OCI-LY7 (cell line): ENCODE measurements around the gene PRKAA1. TPM values are rescaled to one million over a fixed set of nuclear protein-coding genes. Genes with fewer than 3 reads are reported as not detected.

ENCODE experiments used
- BruUV-seq: library from RNA; stranded (reverse); fragments of 400-500 nt; replicated peaks from 2 replicates; lab custom pipeline; 2021; lab: Mats Ljungman, UMichigan
- CTCF ChIA-PET: fragments of 300-600 bp; sonication (Branson Sonifier 250); formaldehyde crosslinking; loops from one replicate; lab custom pipeline; 2022; ENCODE audit warnings: antibody characterized with exemption; ENCODE audit not compliant: unreplicated experiment; lab: Charles Lee
- POLR2A ChIA-PET: fragments of 300-600 bp; sonication (Branson Sonifier 250); formaldehyde crosslinking; loops from one replicate; lab custom pipeline; 2022; ENCODE audit warnings: antibody characterized with exemption; lab: Charles Lee
- DNase-seq: peaks from one replicate; pipeline ENCODE4 v3.0.0-alpha.2; 2015; ENCODE audit warnings: low spot score
- H2AFZ ChIP-seq: fragments of 200-600 bp; sonication (generic), shearing (Covaris generic); 2 replicates; pipeline ENCODE4 v1.6.1; 2014; ENCODE audit warnings: mild to moderate bottlenecking, antibody characterized with exemption, low read length, moderate library complexity
- H3K27ac ChIP-seq: fragments of 200-600 bp; sonication (generic); 2 replicates; pipeline ENCODE4 v1.5.1; 2014; ENCODE audit warnings: mixed run types, low read depth, mild to moderate bottlenecking, moderate library complexity, low read length, inconsistent platforms; ENCODE audit not compliant: poor library complexity, severe bottlenecking
- H3K36me3 ChIP-seq: fragments of 200-600 bp; sonication (generic); 2 replicates; pipeline ENCODE4 v1.6.1; 2014; ENCODE audit warnings: mild to moderate bottlenecking, antibody characterized with exemption, low read length, moderate library complexity, mixed read lengths; ENCODE audit not compliant: insufficient read depth
- H3K4me1 ChIP-seq: fragments of 200-600 bp; sonication (generic); 2 replicates; pipeline ENCODE4 v1.5.1; 2014; ENCODE audit warnings: mild to moderate bottlenecking, low read length; ENCODE audit not compliant: insufficient read depth, poor library complexity, severe bottlenecking
- H3K4me2 ChIP-seq: fragments of 200-600 bp; sonication (generic); 2 replicates; pipeline ENCODE4 v1.6.1; 2014; ENCODE audit warnings: mild to moderate bottlenecking, low read length
- H3K4me3 ChIP-seq: fragments of 200-600 bp; sonication (generic); 2 replicates; pipeline ENCODE4 v1.5.1; 2014; ENCODE audit warnings: mild to moderate bottlenecking, low read depth, low read length; ENCODE audit not compliant: poor library complexity, severe bottlenecking
- H3K79me2 ChIP-seq: fragments of 200-600 bp; sonication (generic); 2 replicates; pipeline ENCODE4 v1.6.1; 2016; ENCODE audit warnings: low read depth, mild to moderate bottlenecking, low read length, moderate library complexity, mixed read lengths; ENCODE audit not compliant: insufficient read depth
- H3K9me2 ChIP-seq: fragments of 200-600 bp; sonication (generic); 2 replicates; pipeline ENCODE4 v1.6.1; 2016; ENCODE audit warnings: mild to moderate bottlenecking, low read length, mixed read lengths; ENCODE audit not compliant: insufficient read depth
- H3K9me3 ChIP-seq: fragments of 200-600 bp; sonication (generic); 2 replicates; pipeline ENCODE4 v1.6.1; 2014; ENCODE audit warnings: mild to moderate bottlenecking, mixed run types, low read length, mixed read lengths
- H4K20me1 ChIP-seq: fragments of 200-600 bp; sonication (generic); 2 replicates; pipeline ENCODE4 v1.6.1; 2014; ENCODE audit warnings: mild to moderate bottlenecking, antibody characterized with exemption, low read length, moderate library complexity, mixed read lengths; ENCODE audit not compliant: insufficient read depth
- CTCF ChIP-seq: fragments of 200-600 bp; sonication (generic); conservative IDR thresholded peaks from 2 replicates; pipeline ENCODE4 v1.5.1; 2014; ENCODE audit warnings: mild to moderate bottlenecking, antibody characterized with exemption, low read length, moderate library complexity, mixed read lengths
- EZH2phosphoT487 ChIP-seq: fragments of 200-600 bp; sonication (generic); IDR thresholded peaks from 2 replicates; pipeline ENCODE4 v1.6.1; 2018; ENCODE audit warnings: low read depth, borderline replicate concordance, mild to moderate bottlenecking, mixed run types, antibody characterized with exemption, low read length, moderate library complexity, mixed read lengths
- intact Hi-C: fragments of 100-400 bp; cut with micrococcal nuclease; formaldehyde crosslinking; loops from one replicate; pipeline ENCODE4 v1.10.0; 2022; ENCODE audit not compliant: unreplicated experiment
- total RNA-seq, 2 experiments: library from RNA; depleted of rRNA in 1 of 2; stranded (reverse); fragments of >200 nt in 1 of 2; shearing (Covaris generic) in 1 of 2; gene quantifications; 2 replicates each; pipeline ENCODE4 v1.2.3, GENCODE V29; 2014 to 2022

The PRKAA1 gene
- total RNA-seq, 2 experiments from 2014 or later, result 30.0 to 47.5 TPM

DNA sequence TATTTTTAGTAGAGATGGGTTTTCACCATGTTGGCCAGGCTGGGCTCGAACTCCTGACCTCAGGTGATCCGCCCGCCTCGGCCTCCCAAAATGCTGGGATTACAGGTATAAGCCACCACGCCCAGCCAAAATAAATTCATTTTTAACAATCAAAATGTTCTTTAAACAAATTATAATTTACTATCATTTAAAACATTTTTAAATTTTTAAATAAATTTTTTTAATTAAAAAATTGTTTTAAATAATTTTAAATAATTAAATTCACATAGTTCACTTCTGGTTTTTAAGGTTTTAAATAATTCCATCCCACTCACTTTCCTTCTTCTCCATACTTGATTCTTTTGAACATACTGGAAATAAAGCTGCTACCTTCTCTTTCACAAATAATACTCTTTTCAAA lies 27.4 kb downstream of the PRKAA1 start:
- no peaks in the 10 kb centered on the region for H3K4me1 ChIP-seq

GRCh38 chr5:40762705-40763104 lies 35.5 kb downstream of the PRKAA1 start:
- no peak for DNase-seq
- TF ChIP-seq EZH2phosphoT487 (no peak), CTCF (no peak)
- no peaks in the 10 kb centered on the region for H4K20me1 ChIP-seq
- H3K4me2 ChIP-seq, result no peak overlapping the region
- H3K9me2 ChIP-seq, result no peaks in the 10 kb centered on the region
- ChIA-PET POLR2A (no interaction called here), CTCF (no interaction called here)
- peaks cover 77% of the 10 kb centered on the region for H3K36me3 ChIP-seq
- no peak overlapping the region for H3K27ac ChIP-seq
- H3K4me1 ChIP-seq, result no peaks in the 10 kb centered on the region
- BruUV-seq, result no TSS peak
- no peaks in the 10 kb centered on the region for H3K9me3 ChIP-seq
- no peak overlapping the region for H2AFZ ChIP-seq
- intact Hi-C loops, result no loop called here
- H3K79me2 ChIP-seq, result no peaks in the 10 kb centered on the region
- no peak overlapping the region for H3K4me3 ChIP-seq

More for the DNA sequence above, 27.4 kb downstream of the PRKAA1 start:
- CTCF ChIA-PET, result no interaction called here
- no TSS peak for BruUV-seq
- no peaks in the 10 kb centered on the region for H3K79me2 ChIP-seq
- no peak overlapping the region for H3K4me2 ChIP-seq
- H3K9me3 ChIP-seq, result no peaks in the 10 kb centered on the region
- TF ChIP-seq EZH2phosphoT487 (no peak), CTCF (no peak)
- intact Hi-C loops, result no loop called here
- no peak overlapping the region for H3K27ac ChIP-seq
- H2AFZ ChIP-seq, result no peak overlapping the region
- no peaks in the 10 kb centered on the region for H3K9me2 ChIP-seq
- peaks cover 81% of the 10 kb centered on the region for H3K36me3 ChIP-seq
- no peak for DNase-seq
- H3K4me3 ChIP-seq, result no peak overlapping the region
- H4K20me1 ChIP-seq, result no peaks in the 10 kb centered on the region
- POLR2A ChIA-PET, result interaction anchor here (0.7 to 1.1 kb wide), 3 partner anchors 16 to 90 kb away, joined by 3 to 7 read pairs (median 4); no protein-coding TSS in a partner anchor

DNA sequence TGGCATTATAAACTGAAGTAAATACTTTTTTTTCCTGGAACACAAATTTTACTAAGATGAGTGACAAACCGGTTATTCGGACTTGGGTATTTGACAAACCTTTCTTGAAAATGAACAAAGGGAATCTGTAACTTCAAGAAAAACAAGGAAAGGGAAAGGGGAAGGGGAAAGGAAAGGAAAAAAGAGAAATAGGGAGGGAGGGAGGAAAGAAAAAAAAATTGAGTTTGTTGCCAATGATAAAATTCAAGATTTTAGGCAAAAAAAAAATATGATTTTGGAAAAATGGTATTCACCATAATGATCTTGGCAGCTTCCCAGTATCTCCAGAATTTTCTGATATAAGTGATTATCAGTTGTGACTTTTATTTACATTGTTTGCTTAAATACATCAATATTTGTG lies 40.8 kb downstream of the PRKAA1 start:
- CTCF ChIA-PET, result no interaction called here
- H3K9me3 ChIP-seq, result no peaks in the 10 kb centered on the region
- no peak overlapping the region for H3K27ac ChIP-seq
- H4K20me1 ChIP-seq, result no peaks in the 10 kb centered on the region
- H3K79me2 ChIP-seq, result peaks cover 24% of the 10 kb centered on the region; the same call in 1 of the 2 replicates
- H2AFZ ChIP-seq, result no peak overlapping the region
- no peak overlapping the region for H3K4me2 ChIP-seq
- BruUV-seq, result no TSS peak
- peaks cover 16% of the 10 kb centered on the region for H3K4me1 ChIP-seq
- H3K4me3 ChIP-seq, result no peak overlapping the region
- no peak for TF ChIP-seq CTCF
- TF ChIP-seq EZH2phosphoT487, result no peak
- POLR2A ChIA-PET, result no interaction called here
- intact Hi-C loops, result no loop called here
- no peak for DNase-seq
- peaks cover 41% of the 10 kb centered on the region for H3K36me3 ChIP-seq
- H3K9me2 ChIP-seq, result no peaks in the 10 kb centered on the region
